HAP-1 (cell line): Measurements from ENCODE around the gene GYPC.
"Not testable (repeated sequence)": the region's sequence is repeated elsewhere in the genome, so short reads cannot be mapped to it uniquely, and the experiment has no call there.

Experiments
- DNase-seq, 2 experiments: peaks; one replicate each; pipeline ENCODE4 v3.0.0-alpha.2; 2016 to 2020; ENCODE audit warnings: low spot score in 2 of 2
- H3K27me3 ChIP-seq: fragments of 250-450 bp; sonication (Bioruptor Pico); 2 replicates; pipeline ENCODE4 v1.5.1; 2020; ENCODE audit warnings: low read depth, mild to moderate bottlenecking, moderate library complexity
- H3K36me3 ChIP-seq: fragments of 250-450 bp; sonication (Bioruptor Pico); replicated peaks from 2 replicates; pipeline ENCODE4 v1.5.1; 2020; ENCODE audit warnings: mild to moderate bottlenecking
- H3K4me1 ChIP-seq: fragments of 250-450 bp; sonication (Bioruptor Pico); 2 replicates; pipeline ENCODE4 v1.5.1; 2020; ENCODE audit warnings: mild to moderate bottlenecking
- H3K4me3 ChIP-seq: fragments of 250-450 bp; sonication (Bioruptor Pico); 2 replicates; pipeline ENCODE4 v1.5.1; 2020; ENCODE audit warnings: mild to moderate bottlenecking, moderate library complexity
- H3K9me3 ChIP-seq: fragments of 250-450 bp; sonication (Bioruptor Pico); 2 replicates; pipeline ENCODE4 v1.5.1; 2020; ENCODE audit warnings: mild to moderate bottlenecking, moderate library complexity
- in situ Hi-C: fragments of 300-500 bp; cut with MboI; formaldehyde crosslinking; loops from 3 replicates; pipeline ENCODE4 v1.14.3; 2020; ENCODE audit warnings: low sequenced_read_pairs, inconsistent platforms, mixed read lengths

GYPC gene

GRCh38 chr2:126704434-126705160, 48.6 kb downstream of the GYPC start:
- no peak for DNase-seq
- Histone ChIP-seq H3K9me3 (no peaks in the 10 kb centered on the region), H3K4me3 (no peak overlapping the region), H3K4me1 (peaks cover 12% of the 10 kb centered on the region), H3K27me3 (no peaks in the 10 kb centered on the region), H3K36me3 (no peaks in the 10 kb centered on the region)
- in situ Hi-C loops, result no loop called here

GRCh38 chr2:126707191-126707590, 51.2 kb downstream of the GYPC start:
- no peaks in the 10 kb centered on the region for H3K27me3 ChIP-seq
- H3K9me3 ChIP-seq, result no peaks in the 10 kb centered on the region
- DNase-seq, result no peak
- in situ Hi-C loops, result no loop called here
- no peak overlapping the region for H3K4me3 ChIP-seq
- H3K4me1 ChIP-seq, result no peaks in the 10 kb centered on the region
- no peaks in the 10 kb centered on the region for H3K36me3 ChIP-seq

GRCh38 chr2:126707941-126708340, 52.0 kb downstream of the GYPC start:
- no peaks in the 10 kb centered on the region for H3K4me1 ChIP-seq
- in situ Hi-C loops, result no loop called here
- no peaks in the 10 kb centered on the region for H3K9me3 ChIP-seq
- H3K36me3 ChIP-seq, result no peaks in the 10 kb centered on the region
- H3K4me3 ChIP-seq, result no peak overlapping the region
- no peak for DNase-seq
- no peaks in the 10 kb centered on the region for H3K27me3 ChIP-seq

GRCh38 chr2:126714191-126714965, 58.4 kb downstream of the GYPC start:
- Histone ChIP-seq H3K36me3 (no peaks in the 10 kb centered on the region), H3K4me3 (no peak overlapping the region), H3K4me1 (no peaks in the 10 kb centered on the region), H3K9me3 (no peaks in the 10 kb centered on the region), H3K27me3 (no peaks in the 10 kb centered on the region)
- in situ Hi-C loops, result no loop called here
- DNase-seq, result no peak

GRCh38 chr2:126715111-126715510, 59.2 kb downstream of the GYPC start:
- no peak for DNase-seq
- no peaks in the 10 kb centered on the region for H3K4me1 ChIP-seq
- no peak overlapping the region for H3K4me3 ChIP-seq
- no peaks in the 10 kb centered on the region for H3K27me3 ChIP-seq
- H3K36me3 ChIP-seq, result no peaks in the 10 kb centered on the region
- in situ Hi-C loops, result no loop called here
- H3K9me3 ChIP-seq, result no peaks in the 10 kb centered on the region

GRCh38 chr2:126715576-126716406, 59.8 kb downstream of the GYPC start:
- H3K9me3 ChIP-seq, result no peaks in the 10 kb centered on the region
- H3K27me3 ChIP-seq, result no peaks in the 10 kb centered on the region
- no peaks in the 10 kb centered on the region for H3K36me3 ChIP-seq
- no peak overlapping the region for H3K4me3 ChIP-seq
- in situ Hi-C loops, result no loop called here
- DNase-seq, result no peak
- H3K4me1 ChIP-seq, result no peaks in the 10 kb centered on the region

- DNase-seq, in situ Hi-C loops, H3K27me3 ChIP-seq, H3K4me1 ChIP-seq, H3K36me3 ChIP-seq, H3K9me3 ChIP-seq, H3K4me3 ChIP-seq: not testable (repeated sequence)
Measured at GRCh38 chr2:126717277-126717676, 61.3 kb downstream of the GYPC start.

- DNase-seq, result no peak
- no peaks in the 10 kb centered on the region for H3K4me1 ChIP-seq
- in situ Hi-C loops, result no loop called here
- no peak overlapping the region for H3K4me3 ChIP-seq
- H3K27me3 ChIP-seq, result no peaks in the 10 kb centered on the region
- H3K9me3 ChIP-seq, result no peaks in the 10 kb centered on the region
- no peaks in the 10 kb centered on the region for H3K36me3 ChIP-seq
Measured at GRCh38 chr2:126717928-126718327, 62.0 kb downstream of the GYPC start.

- Histone ChIP-seq H3K27me3 (no peaks in the 10 kb centered on the region), H3K4me1 (no peaks in the 10 kb centered on the region), H3K4me3 (no peak overlapping the region), H3K9me3 (no peaks in the 10 kb centered on the region), H3K36me3 (no peaks in the 10 kb centered on the region)
- no peak for DNase-seq
- in situ Hi-C loops, result no loop called here
Measured at GRCh38 chr2:126719191-126719832, 63.4 kb downstream of the GYPC start.

GRCh38 chr2:126719833-126720351, 63.9 kb downstream of the GYPC start:
- in situ Hi-C loops, result no loop called here
- no peak for DNase-seq

GRCh38 chr2:126720638-126721037, 64.7 kb downstream of the GYPC start:
- DNase-seq, result no peak
- in situ Hi-C loops, result no loop called here
- no peaks in the 10 kb centered on the region for H3K9me3 ChIP-seq
- H3K4me1 ChIP-seq, result no peaks in the 10 kb centered on the region
- H3K36me3 ChIP-seq, result no peaks in the 10 kb centered on the region
- H3K4me3 ChIP-seq, result no peak overlapping the region
- no peaks in the 10 kb centered on the region for H3K27me3 ChIP-seq

More at GRCh38 chr2:126719833-126720351, 63.9 kb downstream of the GYPC start:
- Histone ChIP-seq H3K4me1 (no peaks in the 10 kb centered on the region), H3K27me3 (no peaks in the 10 kb centered on the region), H3K36me3 (no peaks in the 10 kb centered on the region), H3K4me3 (no peak overlapping the region), H3K9me3 (no peaks in the 10 kb centered on the region)

- in situ Hi-C loops, result no loop called here
- Histone ChIP-seq H3K36me3 (no peaks in the 10 kb centered on the region), H3K4me3 (no peak overlapping the region), H3K4me1 (no peaks in the 10 kb centered on the region), H3K9me3 (no peaks in the 10 kb centered on the region; the same call in 1 of the 2 replicates), H3K27me3 (no peaks in the 10 kb centered on the region)
- no peak for DNase-seq
Measured at GRCh38 chr2:126722081-126722480, 66.1 kb downstream of the GYPC start.

- Histone ChIP-seq H3K27me3 (no peaks in the 10 kb centered on the region), H3K4me3 (no peak overlapping the region), H3K9me3 (no peaks in the 10 kb centered on the region; the same call in 1 of the 2 replicates), H3K36me3 (no peaks in the 10 kb centered on the region), H3K4me1 (no peaks in the 10 kb centered on the region)
- in situ Hi-C loops, result no loop called here
- DNase-seq, result no peak
Measured at GRCh38 chr2:126722546-126722945, 66.6 kb downstream of the GYPC start.
